GM18526 (cell line): Measurements from ENCODE around the gene STX12.

Experiments
- POLR2A ChIP-seq: IDR thresholded peaks from 3 replicates; pipeline ENCODE4 v1.6.1; 2011; ENCODE audit not compliant: insufficient read length; ENCODE audit errors: extremely low read depth

STX12 gene

GRCh38 chr1:27855085-27855484 lies 82.1 kb downstream of the STX12 start:
- no peak for TF ChIP-seq POLR2A

GRCh38 chr1:27856561-27857343 lies 83.7 kb downstream of the STX12 start:
- TF ChIP-seq POLR2A: no peak

- no peak for TF ChIP-seq POLR2A
Observed at GRCh38 chr1:27858072-27858948, 85.3 kb downstream of the STX12 start.

GRCh38 chr1:27858949-27859576 lies 86.0 kb downstream of the STX12 start:
- TF ChIP-seq POLR2A: no peak

GRCh38 chr1:27861436-27861835 lies 88.4 kb downstream of the STX12 start:
- TF ChIP-seq POLR2A: no peak

GRCh38 chr1:27862004-27862403 lies 89.0 kb downstream of the STX12 start:
- TF ChIP-seq POLR2A: no peak

- no peak for TF ChIP-seq POLR2A
Observed at GRCh38 chr1:27862671-27863537, 89.9 kb downstream of the STX12 start.

GRCh38 chr1:27863538-27863915 lies 90.5 kb downstream of the STX12 start:
- TF ChIP-seq POLR2A: no peak

GRCh38 chr1:27864264-27864895 lies 91.4 kb downstream of the STX12 start:
- no peak for TF ChIP-seq POLR2A

GRCh38 chr1:27865821-27866220 lies 92.8 kb downstream of the STX12 start:
- no peak for TF ChIP-seq POLR2A

GRCh38 chr1:27868556-27868931 lies 95.5 kb downstream of the STX12 start:
- TF ChIP-seq POLR2A: no peak

- peak; percentile 58 for TF ChIP-seq POLR2A
Observed at GRCh38 chr1:27868932-27869718, 96.1 kb downstream of the STX12 start.

- TF ChIP-seq POLR2A: no peak
Observed at GRCh38 chr1:27869719-27870085, 96.7 kb downstream of the STX12 start.
